ENCODE data around the gene COL5A1. TPM values are rescaled to one million over a fixed set of nuclear protein-coding genes. Genes with fewer than 3 reads are reported as not detected.

The COL5A1 gene
- total RNA-seq, 1 donor from 2014 or later: 12.8 TPM

DNA sequence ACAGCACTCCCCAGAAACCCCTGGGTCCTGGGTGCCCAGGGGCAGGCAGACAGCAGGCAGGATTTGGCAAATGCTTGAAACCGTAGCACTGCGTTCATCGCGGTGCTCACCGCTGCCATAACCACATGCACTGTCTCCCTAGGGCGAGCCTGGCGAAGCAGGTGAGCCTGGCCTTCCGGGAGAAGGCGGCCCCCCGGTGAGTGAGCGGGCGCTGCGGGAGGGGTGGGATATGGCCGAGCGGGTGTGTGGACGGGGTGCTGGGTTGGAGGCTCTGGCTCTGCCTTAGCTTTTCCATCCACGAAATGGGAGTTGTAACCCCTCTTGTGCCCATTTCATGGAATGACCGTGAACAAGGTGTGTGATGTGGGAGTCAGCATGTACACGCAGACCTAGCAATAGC is 172.2 kb downstream of the COL5A1 start:
- no peak for DNase-seq (ENCODE audit: low read depth)

- DNase-seq (ENCODE audit: low read depth): no peak
Measured at GRCh38 chr9:134814598-134815215, 173.1 kb downstream of the COL5A1 start.

DNA sequence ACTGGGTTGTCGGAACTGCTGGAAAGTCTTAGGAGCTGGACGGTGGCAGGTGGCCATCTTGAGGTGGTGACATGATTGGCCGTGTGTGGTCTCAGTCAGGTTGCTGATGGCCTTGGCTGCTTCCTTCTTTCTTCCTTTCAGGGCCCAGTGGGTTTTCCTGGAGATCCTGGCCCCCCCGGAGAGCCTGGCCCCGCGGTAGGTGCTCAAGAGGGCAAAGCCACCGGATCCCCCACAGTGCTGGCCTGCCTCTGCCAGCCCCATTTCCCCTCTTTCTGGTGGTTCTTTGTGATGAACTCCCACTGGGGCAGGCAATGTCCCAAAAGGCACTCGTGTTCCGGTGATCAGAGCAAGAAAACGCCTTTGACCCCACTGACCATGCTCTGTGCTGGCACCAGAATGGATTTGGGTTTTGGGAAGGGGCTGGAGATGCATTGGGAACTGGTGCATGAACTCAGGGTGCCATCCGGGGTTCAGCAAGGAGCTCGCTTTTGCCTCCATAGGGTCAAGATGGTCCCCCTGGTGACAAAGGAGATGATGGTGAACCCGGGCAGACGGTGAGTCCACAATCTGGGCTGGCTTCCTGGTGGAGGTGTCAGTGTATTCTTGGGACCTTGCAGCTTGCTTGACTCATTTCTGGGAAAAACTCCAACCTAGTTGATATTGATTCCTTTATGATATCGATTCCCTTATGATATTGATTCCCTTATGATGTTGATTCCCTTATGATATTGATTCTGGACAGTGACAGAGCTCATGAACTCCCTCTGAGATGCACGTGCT is 174.0 kb downstream of the COL5A1 start:
- DNase-seq (ENCODE audit: low read depth): no peak

DNA sequence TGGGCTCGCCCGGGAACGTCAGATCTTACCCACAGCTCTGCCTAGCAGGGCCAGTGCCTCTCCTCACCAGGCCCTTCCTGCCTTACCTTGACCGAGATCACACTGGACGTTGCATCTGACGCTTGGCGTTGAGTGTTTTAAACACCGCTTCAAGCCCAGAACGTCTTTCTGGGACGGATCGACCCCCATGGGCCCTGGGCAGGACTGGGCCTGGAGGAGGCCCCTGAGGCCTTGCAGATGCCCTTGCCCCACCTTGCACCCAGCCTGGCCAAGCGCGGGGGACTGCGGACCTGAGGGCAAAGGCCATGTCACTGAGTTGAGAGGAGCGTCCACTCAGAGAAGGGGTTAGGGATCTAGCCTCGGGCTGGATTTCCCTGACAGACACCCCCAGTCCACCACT is 174.7 kb downstream of the COL5A1 start:
- no peak for DNase-seq (ENCODE audit: low read depth)

DNA sequence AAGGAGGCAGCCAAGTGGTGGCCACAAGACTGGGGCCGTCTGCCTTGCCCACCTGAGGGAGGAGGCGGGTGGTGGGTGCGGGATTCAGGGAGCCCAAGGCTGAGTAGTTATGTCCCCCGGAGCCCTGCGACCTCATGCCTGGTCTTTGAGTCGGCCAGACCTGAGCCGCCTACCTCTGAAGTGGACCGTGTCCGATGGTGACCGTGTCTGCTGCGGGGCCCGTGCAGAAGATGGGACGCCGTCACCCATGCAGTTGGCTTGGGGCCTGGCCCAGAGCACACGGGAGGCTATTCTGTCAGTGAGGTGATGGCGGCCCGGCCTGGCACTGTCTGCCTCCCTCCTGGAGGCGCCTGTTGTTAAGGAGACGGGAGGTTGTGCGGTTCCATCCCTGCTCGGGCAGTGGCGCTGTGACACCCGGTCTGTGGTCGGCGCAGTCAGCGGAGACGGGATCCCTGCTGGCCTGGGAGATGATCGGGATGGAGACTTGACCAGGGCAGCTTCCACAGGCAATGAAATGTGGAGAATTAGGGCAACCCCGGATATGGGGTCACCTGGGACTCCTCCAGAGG is 176.5 kb downstream of the COL5A1 start:
- DNase-seq (ENCODE audit: low read depth): no peak

DNA sequence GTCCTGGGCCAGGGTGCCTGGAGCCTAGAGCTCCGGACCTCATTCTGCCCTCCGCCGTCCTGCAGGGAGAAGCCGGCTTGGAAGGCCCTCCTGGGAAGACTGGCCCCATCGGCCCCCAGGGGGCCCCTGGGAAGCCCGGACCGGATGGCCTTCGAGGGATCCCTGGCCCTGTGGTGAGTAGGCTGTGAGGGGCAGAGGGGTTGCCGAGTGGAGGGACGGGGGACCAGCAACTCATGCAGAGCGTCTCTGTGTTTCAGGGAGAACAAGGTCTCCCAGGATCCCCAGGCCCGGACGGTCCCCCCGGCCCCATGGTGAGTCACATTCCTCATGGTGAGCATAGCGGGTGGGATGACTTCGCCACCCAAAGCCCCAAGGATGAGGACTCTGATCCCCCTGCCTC is 177.0 kb downstream of the COL5A1 start:
- no peak for DNase-seq (ENCODE audit: low read depth)

DNA sequence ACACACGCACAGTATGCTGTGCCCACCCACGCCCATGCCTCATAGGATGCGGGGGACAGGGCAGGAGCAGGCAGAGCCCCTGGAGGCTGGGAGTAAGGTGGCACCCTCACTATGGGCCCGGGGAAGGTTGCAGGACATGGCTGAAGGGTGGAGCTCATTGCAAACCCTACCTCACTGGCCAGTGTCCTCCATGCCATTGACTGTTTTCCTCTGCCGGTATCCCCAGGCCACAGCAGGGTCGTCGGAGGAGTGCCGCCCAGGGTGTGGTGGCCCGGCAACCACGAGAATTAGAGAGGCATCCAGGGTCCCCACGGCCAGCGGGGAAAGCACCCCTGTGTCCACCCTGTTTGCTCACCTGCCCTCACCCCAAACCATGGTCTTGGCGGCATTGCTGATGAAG is 179.3 kb downstream of the COL5A1 start:
- DNase-seq (ENCODE audit: low read depth): no peak

DNA sequence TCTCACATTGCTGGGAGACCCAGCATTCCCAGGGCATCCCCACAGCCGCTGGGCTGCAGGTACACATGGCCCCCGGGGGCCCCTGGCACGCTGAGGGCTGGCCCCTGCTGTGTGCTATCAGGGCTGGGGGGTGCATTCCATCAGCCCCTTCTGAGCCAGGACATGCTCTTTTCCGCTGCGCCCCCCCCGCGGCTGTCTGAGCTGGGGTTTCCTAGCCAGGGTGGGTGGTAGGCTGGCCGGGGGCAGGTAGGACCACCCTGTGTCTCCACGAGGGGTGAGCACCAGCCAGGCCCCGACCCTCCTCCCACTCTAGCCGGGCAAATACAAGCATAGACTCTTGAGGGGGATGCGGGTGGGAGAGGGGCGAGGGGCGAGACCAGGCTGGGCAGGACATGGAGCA is 180.9 kb downstream of the COL5A1 start:
- DNase-seq (ENCODE audit: low read depth): no peak

- DNase-seq (ENCODE audit: low read depth): no peak
Measured at GRCh38 chr9:134823623-134824022, 182.0 kb downstream of the COL5A1 start.

- DNase-seq (ENCODE audit: low read depth): no peak
Measured at GRCh38 chr9:134824583-134824982, 183.0 kb downstream of the COL5A1 start.

- no peak for DNase-seq (ENCODE audit: low read depth)
Measured at GRCh38 chr9:134825025-134825424, 183.4 kb downstream of the COL5A1 start.

GRCh38 chr9:134826336-134827285 is 185.0 kb downstream of the COL5A1 start:
- no peak for DNase-seq (ENCODE audit: low read depth)

- no peak for DNase-seq (ENCODE audit: low read depth)
Measured at GRCh38 chr9:134827559-134827958, 186.0 kb downstream of the COL5A1 start.

DNA sequence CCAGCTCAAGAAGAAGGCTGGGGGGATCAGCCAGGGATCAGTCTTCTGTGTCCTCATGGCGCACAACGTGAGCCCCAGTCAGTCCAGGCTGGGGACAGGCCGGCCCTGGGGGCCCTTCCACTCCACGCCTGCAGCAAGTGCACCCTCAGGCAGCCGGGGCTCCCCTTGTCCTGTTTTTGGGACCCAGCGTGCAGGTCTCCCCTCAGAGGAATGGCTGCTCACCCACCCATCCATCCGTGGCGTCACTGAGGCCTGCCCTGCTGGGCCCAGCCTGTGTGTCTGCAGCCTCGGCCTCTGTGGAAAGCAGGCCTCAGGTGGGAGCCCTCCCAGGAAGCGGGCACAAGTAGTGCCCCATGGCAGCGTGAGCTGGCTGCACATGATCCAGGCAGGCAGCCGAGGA is 186.4 kb downstream of the COL5A1 start:
- no peak for DNase-seq (ENCODE audit: low read depth)

DNA sequence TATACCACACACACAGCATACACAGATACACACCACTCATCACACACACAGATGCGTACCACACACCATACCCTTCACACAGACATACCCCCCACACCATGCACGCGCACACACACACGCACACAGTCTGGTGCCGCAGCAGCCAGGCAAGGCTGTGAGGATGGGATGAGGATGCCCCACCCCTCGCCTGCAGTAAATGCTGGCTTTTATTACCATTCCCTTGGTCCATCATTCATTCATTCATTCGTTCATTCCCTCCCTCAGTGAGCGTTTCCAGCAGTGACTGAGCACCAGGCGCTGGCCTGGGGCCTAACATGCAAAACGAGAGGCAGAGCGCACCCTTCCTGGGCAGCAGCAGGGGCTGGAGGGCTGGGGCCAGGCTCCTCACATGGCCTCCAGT is 187.3 kb downstream of the COL5A1 start:
- no peak for DNase-seq (ENCODE audit: low read depth)

DNA sequence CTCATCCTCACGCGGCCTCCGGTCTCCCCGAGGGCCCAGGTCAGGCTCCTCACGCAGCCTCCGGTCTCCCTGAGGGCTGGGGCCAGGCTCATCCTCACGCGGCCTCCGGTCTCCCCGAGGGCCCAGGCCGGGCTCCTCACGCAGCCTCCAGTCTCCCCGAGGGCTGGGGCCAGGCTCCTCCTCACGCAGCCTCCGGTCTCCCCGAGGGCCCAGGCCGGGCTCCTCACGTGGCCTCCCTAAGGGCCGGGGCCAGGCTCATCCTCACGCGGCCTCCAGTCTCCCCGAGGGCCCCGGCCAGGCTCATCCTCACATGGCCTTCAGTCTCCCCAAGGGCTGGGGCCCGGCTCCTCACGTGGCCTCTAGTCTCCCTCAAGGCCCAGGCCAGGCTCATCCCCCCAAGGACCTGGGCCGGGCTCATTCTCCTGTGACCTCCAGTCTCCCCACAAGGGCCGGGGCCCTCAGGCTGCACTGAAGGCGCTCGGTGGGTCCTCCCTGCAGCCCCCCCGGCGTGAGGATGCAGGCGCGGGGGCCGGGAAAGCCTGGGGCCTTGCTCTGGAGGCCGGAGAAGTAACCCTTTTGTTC is 187.8 kb downstream of the COL5A1 start:
- no peak for DNase-seq (ENCODE audit: low read depth)

DNA sequence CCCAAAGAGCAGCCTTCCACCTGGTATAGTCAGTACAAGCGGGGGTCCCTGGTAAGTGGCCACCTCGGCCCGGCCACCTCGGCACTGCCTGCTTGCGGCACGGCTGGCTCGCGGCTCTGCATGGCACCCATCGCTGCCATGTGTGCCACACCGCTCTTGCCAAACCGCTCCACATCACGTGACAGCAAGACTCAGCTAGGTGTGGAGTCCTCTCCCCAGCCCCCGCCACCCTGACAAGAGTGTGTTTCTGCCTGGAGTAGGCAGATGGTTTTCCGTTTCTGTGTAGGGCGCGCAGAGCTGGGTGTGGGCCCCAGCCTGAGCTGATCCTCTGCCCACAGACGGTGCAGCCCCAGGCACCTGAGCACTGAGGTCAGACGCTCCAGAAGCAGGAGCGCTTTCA is 188.5 kb downstream of the COL5A1 start:
- DNase-seq (ENCODE audit: low read depth): no peak

DNA sequence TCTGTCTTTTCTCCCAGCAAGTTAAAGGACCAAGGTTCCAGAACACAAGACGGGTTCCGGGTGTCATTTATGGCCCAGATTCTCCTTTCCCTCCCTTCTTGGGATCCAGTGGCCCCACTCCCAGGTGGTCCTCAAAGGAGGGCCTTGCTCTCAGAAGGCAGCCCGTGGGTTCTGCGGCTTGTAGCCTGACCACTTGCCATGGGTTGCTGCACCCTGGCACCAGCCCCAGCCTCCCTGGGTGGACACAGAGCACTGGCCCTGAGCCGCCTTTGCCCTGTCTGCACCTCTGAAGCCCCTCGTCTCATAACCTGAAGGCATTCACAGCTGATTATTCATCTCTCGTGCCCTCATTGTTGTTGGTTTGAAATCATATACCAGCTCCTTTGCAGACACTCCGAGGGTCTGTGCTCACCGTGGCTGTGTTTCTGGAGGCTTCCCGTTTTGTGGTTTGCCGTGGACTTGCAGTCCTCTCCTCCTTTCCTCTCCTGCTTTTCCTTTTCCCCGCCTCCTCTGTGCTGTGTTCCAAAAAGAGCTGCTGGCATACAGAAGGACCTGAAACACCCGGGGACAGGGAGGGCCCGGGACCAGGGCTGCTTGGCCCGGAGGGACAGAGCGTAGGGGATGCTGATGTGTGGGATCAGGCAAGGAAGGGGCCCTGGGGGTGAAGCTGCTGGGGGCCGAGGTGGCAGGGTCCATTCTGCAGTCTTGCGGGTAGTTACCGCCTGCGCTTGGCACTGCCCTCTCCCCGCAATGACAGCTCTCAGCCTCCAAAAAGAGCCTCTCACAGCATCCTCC is 189.5 kb downstream of the COL5A1 start:
- no peak for DNase-seq (ENCODE audit: low read depth)

- DNase-seq (ENCODE audit: low read depth): no peak
Measured at GRCh38 chr9:134832471-134832870, 190.9 kb downstream of the COL5A1 start.

- no peak for DNase-seq (ENCODE audit: low read depth)
Measured at GRCh38 chr9:134833294-134833880, 191.8 kb downstream of the COL5A1 start.

Data from renal cortical epithelial cell (primary cell).